Measurements from ENCODE around the gene KLHL12. TPM values are rescaled to one million over a fixed set of nuclear protein-coding genes. Genes with fewer than 3 reads are reported as not detected.

KLHL12 gene
- polyA plus RNA-seq, 1 experiment, result 22.7 TPM

GRCh38 chr1:202850593-202851362 lies 76.3 kb downstream of the KLHL12 start:
- CTCF ChIA-PET, result interaction anchor here (0.9 to 1.1 kb wide), 2 partner anchors 10 to 131 kb away, joined by 3 to 5 read pairs; no protein-coding TSS in a partner anchor
- POLR2A ChIA-PET, result no interaction called here
- no peak for DNase-seq (ENCODE audit: low read depth)

GRCh38 chr1:202848191-202848542 lies 78.9 kb downstream of the KLHL12 start:
- ChIA-PET CTCF (interaction anchor here (1.1 to 2.2 kb wide), 2 partner anchors 10 to 32 kb away, joined by 4 to 8 read pairs; no protein-coding TSS in a partner anchor), POLR2A (no interaction called here)

More at GRCh38 chr1:202850593-202851362, 76.3 kb downstream of the KLHL12 start:
- no peaks in the 10 kb centered on the region for H3K36me3 ChIP-seq (ENCODE audit: control insufficient read depth, insufficient read depth, low read length)
- no peak overlapping the region for H3K4me3 ChIP-seq (ENCODE audit: low read depth, low read length)
- TF ChIP-seq CTCF (IDR thresholded peaks at IDR 0.05; ENCODE audit: insufficient read depth, low read depth, low read length), result no peak
- H3K27me3 ChIP-seq (ENCODE audit: control insufficient read depth, insufficient read depth, low read length), result no peaks in the 10 kb centered on the region; the same call in 1 of the 2 replicates

GRCh38 chr1:202844935-202845334 lies 82.1 kb downstream of the KLHL12 start:
- Histone ChIP-seq H3K36me3 (ENCODE audit: control insufficient read depth, insufficient read depth, low read length) (no peaks in the 10 kb centered on the region), H3K4me3 (ENCODE audit: low read depth, low read length) (no peak overlapping the region), H3K27me3 (ENCODE audit: control insufficient read depth, insufficient read depth, low read length) (no peaks in the 10 kb centered on the region; the same call in 1 of the 2 replicates)
- CTCF ChIA-PET, result interaction anchor here (1.4 kb wide), 1 partner anchor 8 kb away, joined by 3 read pairs; no protein-coding TSS in a partner anchor
- no peak for TF ChIP-seq CTCF (IDR thresholded peaks at IDR 0.05; ENCODE audit: insufficient read depth, low read depth, low read length)
- POLR2A ChIA-PET, result interaction anchor here (0.8 kb wide), 1 partner anchor 24 kb away, joined by 3 read pairs; no protein-coding TSS in a partner anchor
- no peak for DNase-seq (ENCODE audit: low read depth)

More at GRCh38 chr1:202848191-202848542, 78.9 kb downstream of the KLHL12 start:
- Histone ChIP-seq H3K4me3 (ENCODE audit: low read depth, low read length) (no peak overlapping the region), H3K27me3 (ENCODE audit: control insufficient read depth, insufficient read depth, low read length) (no peaks in the 10 kb centered on the region; the same call in 1 of the 2 replicates), H3K36me3 (ENCODE audit: control insufficient read depth, insufficient read depth, low read length) (no peaks in the 10 kb centered on the region)
- DNase-seq (ENCODE audit: low read depth), result no peak
- TF ChIP-seq CTCF (IDR thresholded peaks at IDR 0.05; ENCODE audit: insufficient read depth, low read depth, low read length), result no peak

- ChIA-PET CTCF (interaction anchor here (1.4 kb wide), 1 partner anchor 9 kb away, joined by 3 read pairs; no protein-coding TSS in a partner anchor), POLR2A (no interaction called here)
- Histone ChIP-seq H3K27me3 (ENCODE audit: control insufficient read depth, insufficient read depth, low read length) (no peaks in the 10 kb centered on the region; the same call in 1 of the 2 replicates), H3K4me3 (ENCODE audit: low read depth, low read length) (no peak overlapping the region), H3K36me3 (ENCODE audit: control insufficient read depth, insufficient read depth, low read length) (no peaks in the 10 kb centered on the region)
- no peak for DNase-seq (ENCODE audit: low read depth)
- TF ChIP-seq CTCF (IDR thresholded peaks at IDR 0.05; ENCODE audit: insufficient read depth, low read depth, low read length), result no peak
Observed at GRCh38 chr1:202844259-202844658, 82.8 kb downstream of the KLHL12 start.

- CTCF ChIA-PET, result interaction anchor here (1.2 kb wide), 1 partner anchor 10 kb away, joined by 3 read pairs; no protein-coding TSS in a partner anchor
- POLR2A ChIA-PET, result no interaction called here
- Histone ChIP-seq H3K4me3 (ENCODE audit: low read depth, low read length) (no peak overlapping the region), H3K36me3 (ENCODE audit: control insufficient read depth, insufficient read depth, low read length) (no peaks in the 10 kb centered on the region), H3K27me3 (ENCODE audit: control insufficient read depth, insufficient read depth, low read length) (no peaks in the 10 kb centered on the region; the same call in 1 of the 2 replicates)
- no peak for DNase-seq (ENCODE audit: low read depth)
- no peak for TF ChIP-seq CTCF (IDR thresholded peaks at IDR 0.05; ENCODE audit: insufficient read depth, low read depth, low read length)
Observed at GRCh38 chr1:202843081-202843480, 84.0 kb downstream of the KLHL12 start.
